ENCODE measurements around the gene SENP5. TPM values are rescaled to one million over a fixed set of nuclear protein-coding genes. Genes with fewer than 3 reads are reported as not detected.
A peak's percentile ranks its signal among the peaks of the same experiment; 100 is the strongest.

Gene SENP5
- total RNA-seq, 1 experiment from 2014 or later, result 33.6 TPM

- no peaks in the 10 kb centered on the region for H3K27me3 Mint-ChIP-seq (ENCODE audit: insufficient read depth, unreplicated experiment)
- H3K4me3 ChIP-seq (ENCODE audit: low read depth, low read length), result no peak overlapping the region
Measured at GRCh38 chr3:196962108-196962929, 94.6 kb downstream of the SENP5 start.

GRCh38 chr3:196962930-196963630 lies 95.4 kb downstream of the SENP5 start:
- peaks cover 44% of the 10 kb centered on the region for H3K36me3 Mint-ChIP-seq (ENCODE audit: insufficient read depth, unreplicated experiment)
- peak overlapping the region; percentile 82 for H3K27ac Mint-ChIP-seq (ENCODE audit: unreplicated experiment)
- TSS peak; percentile 95 for BruUV-seq (replicated peaks)
- CTCF ChIA-PET, result no interaction called here
- Histone ChIP-seq H3K36me3 (ENCODE audit: control insufficient read depth, insufficient read depth, low read length) (peaks cover 16% of the 10 kb centered on the region), H3K27me3 (replicated peaks; ENCODE audit: control insufficient read depth, insufficient read depth, low read length) (no peaks in the 10 kb centered on the region), H3K4me1 (peaks cover 26% of the 10 kb centered on the region), H3K9me3 (no peaks in the 10 kb centered on the region), H3K4me3 (ENCODE audit: low read depth, low read length) (no peak overlapping the region)
- H3K4me3 Mint-ChIP-seq (ENCODE audit: unreplicated experiment), result peak overlapping the region; percentile 59
- POLR2A ChIA-PET, result no interaction called here
- peaks cover 22% of the 10 kb centered on the region for H3K9me3 Mint-ChIP-seq (ENCODE audit: unreplicated experiment)
- intact Hi-C loops (cut with micrococcal nuclease; ENCODE audit: unreplicated experiment), result loop anchor here (2.0 kb wide), 1 partner anchor 20 kb away; the partner anchor contains the start of gene NCBP2
- no peaks in the 10 kb centered on the region for H3K27me3 Mint-ChIP-seq (ENCODE audit: insufficient read depth, unreplicated experiment)
- TF ChIP-seq CTCF (IDR thresholded peaks at IDR 0.05; ENCODE audit: insufficient read depth in 1 of 2, low read depth in 1 of 2, low read length in 1 of 2, severe bottlenecking in 1 of 2, unreplicated experiment in 1 of 2), result no peak
- DNase-seq, result no peak
- H3K4me1 Mint-ChIP-seq (ENCODE audit: low read depth, unreplicated experiment), result peaks cover 34% of the 10 kb centered on the region

More at GRCh38 chr3:196962108-196962929, 94.6 kb downstream of the SENP5 start:
- peaks cover 34% of the 10 kb centered on the region for H3K4me1 Mint-ChIP-seq (ENCODE audit: low read depth, unreplicated experiment)
- ChIA-PET CTCF (no interaction called here), POLR2A (no interaction called here)
- H3K27me3 ChIP-seq (replicated peaks; ENCODE audit: control insufficient read depth, insufficient read depth, low read length), result no peaks in the 10 kb centered on the region
- peaks cover 26% of the 10 kb centered on the region for H3K4me1 ChIP-seq
- intact Hi-C loops (cut with micrococcal nuclease; ENCODE audit: unreplicated experiment), result loop anchor here (2.0 kb wide), 1 partner anchor 20 kb away; the partner anchor contains the start of gene NCBP2
- H3K27ac Mint-ChIP-seq (ENCODE audit: unreplicated experiment), result peak overlapping the region; percentile 82
- peak; percentile 69 to 76 for DNase-seq
- H3K4me3 Mint-ChIP-seq (ENCODE audit: unreplicated experiment), result peak overlapping the region; percentile 59
- TF ChIP-seq CTCF (IDR thresholded peaks at IDR 0.05; ENCODE audit: insufficient read depth in 1 of 2, low read depth in 1 of 2, low read length in 1 of 2, severe bottlenecking in 1 of 2, unreplicated experiment in 1 of 2), result no peak
- H3K36me3 ChIP-seq (ENCODE audit: control insufficient read depth, insufficient read depth, low read length), result peaks cover 16% of the 10 kb centered on the region
- no TSS peak for BruUV-seq (replicated peaks)
- H3K9me3 Mint-ChIP-seq (ENCODE audit: unreplicated experiment), result peaks cover 22% of the 10 kb centered on the region
- H3K36me3 Mint-ChIP-seq (ENCODE audit: insufficient read depth, unreplicated experiment), result peaks cover 37% of the 10 kb centered on the region
- no peaks in the 10 kb centered on the region for H3K9me3 ChIP-seq

- Mint-ChIP-seq H3K9me3 (ENCODE audit: unreplicated experiment) (peaks cover 22% of the 10 kb centered on the region), H3K27ac (ENCODE audit: unreplicated experiment) (peak overlapping the region; percentile 82), H3K27me3 (ENCODE audit: insufficient read depth, unreplicated experiment) (no peaks in the 10 kb centered on the region), H3K4me1 (ENCODE audit: low read depth, unreplicated experiment) (peaks cover 34% of the 10 kb centered on the region), H3K36me3 (ENCODE audit: insufficient read depth, unreplicated experiment) (peaks cover 44% of the 10 kb centered on the region), H3K4me3 (ENCODE audit: unreplicated experiment) (no peak overlapping the region)
- no peak for DNase-seq
- no TSS peak for BruUV-seq (replicated peaks)
- intact Hi-C loops (cut with micrococcal nuclease; ENCODE audit: unreplicated experiment), result loop anchor here (2.0 kb wide), 1 partner anchor 21 kb away; the partner anchor contains the start of gene NCBP2
- TF ChIP-seq CTCF (IDR thresholded peaks at IDR 0.05; ENCODE audit: insufficient read depth in 1 of 2, low read depth in 1 of 2, low read length in 1 of 2, severe bottlenecking in 1 of 2, unreplicated experiment in 1 of 2), result no peak
- Histone ChIP-seq H3K4me1 (peaks cover 26% of the 10 kb centered on the region), H3K4me3 (ENCODE audit: low read depth, low read length) (no peak overlapping the region), H3K27me3 (replicated peaks; ENCODE audit: control insufficient read depth, insufficient read depth, low read length) (no peaks in the 10 kb centered on the region), H3K36me3 (ENCODE audit: control insufficient read depth, insufficient read depth, low read length) (peaks cover 16% of the 10 kb centered on the region), H3K9me3 (no peaks in the 10 kb centered on the region)
- CTCF ChIA-PET, result interaction anchor here (0.6 kb wide), 1 partner anchor 25 kb away, joined by 3 read pairs; no protein-coding TSS in a partner anchor
- POLR2A ChIA-PET, result no interaction called here
Measured at GRCh38 chr3:196963631-196963953, 95.9 kb downstream of the SENP5 start.
